Anterior cingulate cortex (tissue), 58 donors: ENCODE results near the gene TEX14.

Source experiments
- DNase-seq, 58 donors: peaks; one replicate each; lab custom pipeline; 2025; lab: John Stamatoyannopoulos, UW

The TEX14 gene

GRCh38 chr17:58508341-58509067, 183.3 kb downstream of the TEX14 start:
- DNase-seq = no peak

GRCh38 chr17:58507123-58507634, 184.7 kb downstream of the TEX14 start:
- no peak for DNase-seq
